MG63 (cell line): ENCODE results near the gene FAM13C. TPM values are rescaled to one million over a fixed set of nuclear protein-coding genes. Genes with fewer than 3 reads are reported as not detected.

Experiments used
- DNase-seq: peaks from one replicate; pipeline ENCODE4 v3.0.0-alpha.2; 2020
- H3K27me3 ChIP-seq: fragments of 250-450 bp; sonication (Bioruptor Pico); 2 replicates; pipeline ENCODE4 v1.5.1; 2020; ENCODE audit warnings: mild to moderate bottlenecking, moderate library complexity
- H3K36me3 ChIP-seq: fragments of 250-450 bp; sonication (Bioruptor Pico); 2 replicates; pipeline ENCODE4 v1.5.1; 2020; ENCODE audit warnings: mild to moderate bottlenecking, moderate library complexity
- H3K4me3 ChIP-seq: fragments of 250-450 bp; sonication (Bioruptor Pico); 2 replicates; pipeline ENCODE4 v1.5.1; 2020; ENCODE audit warnings: mild to moderate bottlenecking, moderate library complexity
- H3K9me3 ChIP-seq: fragments of 250-450 bp; sonication (Bioruptor Pico); 2 replicates; pipeline ENCODE4 v1.5.1; 2020; ENCODE audit warnings: mild to moderate bottlenecking, moderate library complexity
- total RNA-seq: library from RNA; depleted of rRNA; stranded (reverse); fragments of >200 nt; shearing (Covaris generic); gene quantifications from 2 replicates; pipeline ENCODE4 v1.2.3, GENCODE V29; 2014; ENCODE audit warnings: low replicate concordance

FAM13C gene
- total RNA-seq, 1 experiment from 2014 or later: 0.16 TPM

DNA sequence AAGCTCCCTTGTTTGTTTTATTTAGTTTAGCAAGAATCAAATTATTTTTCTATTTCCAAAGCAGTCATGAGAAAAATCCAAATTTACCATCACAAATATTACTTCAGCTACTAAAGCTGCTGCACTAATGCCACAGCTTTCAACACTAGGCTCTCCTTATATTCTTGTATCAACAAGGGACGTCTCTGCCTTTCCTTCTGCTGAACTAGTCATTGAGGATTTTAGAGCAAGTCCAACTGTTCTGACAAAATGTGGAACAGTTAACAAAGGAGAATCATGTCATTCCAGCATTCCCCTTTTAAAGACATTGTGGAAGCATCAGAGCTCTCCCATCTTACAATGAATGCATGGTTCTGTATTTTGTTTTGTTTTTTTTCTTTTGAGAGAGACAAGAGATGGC lies 28.6 kb downstream of the FAM13C start:
- Histone ChIP-seq H3K27me3 (no peaks in the 10 kb centered on the region), H3K4me3 (no peak overlapping the region), H3K9me3 (no peaks in the 10 kb centered on the region), H3K36me3 (no peaks in the 10 kb centered on the region)
- no peak for DNase-seq

DNA sequence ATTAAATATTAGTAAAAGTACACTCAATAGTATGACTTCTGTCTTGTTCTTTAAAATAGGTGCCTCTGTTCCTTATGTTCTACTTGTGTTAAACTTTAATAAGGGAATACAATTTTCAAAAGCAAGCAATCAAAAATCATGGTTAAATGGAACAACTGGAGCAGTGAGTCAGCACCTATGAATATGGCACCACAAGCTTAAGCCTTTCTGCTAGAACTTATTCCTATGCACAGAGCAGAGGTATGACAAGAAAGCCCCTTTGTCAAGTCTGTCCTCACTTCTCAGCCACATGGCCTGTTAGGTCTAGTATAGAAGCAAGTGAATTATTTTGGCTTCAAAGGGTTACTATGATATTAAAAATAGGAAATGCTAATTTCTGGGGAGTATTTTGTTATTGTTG lies 29.8 kb downstream of the FAM13C start:
- Histone ChIP-seq H3K4me3 (no peak overlapping the region), H3K36me3 (no peaks in the 10 kb centered on the region), H3K9me3 (no peaks in the 10 kb centered on the region), H3K27me3 (no peaks in the 10 kb centered on the region)
- no peak for DNase-seq

DNA sequence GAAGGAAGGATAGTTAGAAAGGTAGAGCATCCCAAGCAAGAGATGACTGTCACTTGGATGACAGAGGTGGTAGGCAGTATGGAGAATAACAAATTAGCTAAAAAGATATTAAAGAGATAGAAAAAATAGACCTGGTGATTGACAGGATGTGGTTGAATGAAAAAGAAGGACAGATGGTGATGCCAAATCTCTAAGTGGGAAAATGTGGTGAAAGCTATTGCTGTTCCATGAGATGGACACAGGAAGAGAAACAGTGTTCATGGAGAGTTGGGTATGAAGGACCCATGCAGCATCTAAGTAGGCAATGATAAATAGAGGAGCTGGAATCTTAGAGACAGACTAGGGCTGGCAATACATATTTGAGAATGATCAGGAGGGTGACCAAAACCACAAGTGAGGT lies 30.7 kb downstream of the FAM13C start:
- no peaks in the 10 kb centered on the region for H3K36me3 ChIP-seq
- no peaks in the 10 kb centered on the region for H3K27me3 ChIP-seq
- H3K4me3 ChIP-seq: no peak overlapping the region
- DNase-seq: no peak
- H3K9me3 ChIP-seq: no peaks in the 10 kb centered on the region

DNA sequence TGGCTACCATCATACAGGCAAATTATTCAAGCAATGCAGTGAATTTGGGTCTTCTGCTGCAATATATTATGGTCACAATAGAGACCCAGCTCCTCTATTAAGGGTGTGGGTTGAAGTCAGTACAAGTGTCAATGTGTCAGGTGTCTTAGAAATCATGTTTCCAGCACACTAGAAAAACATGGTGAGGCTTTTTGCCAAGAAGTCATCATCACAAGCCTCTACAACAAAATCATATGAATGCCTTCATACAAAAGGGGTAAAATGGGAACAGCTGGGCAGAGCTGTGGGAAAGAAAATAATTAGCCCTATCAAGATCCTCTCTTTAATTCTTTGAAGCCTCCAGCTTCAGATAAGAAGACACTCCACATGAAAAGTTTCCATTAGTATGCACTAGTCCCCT lies 37.2 kb downstream of the FAM13C start:
- Histone ChIP-seq H3K36me3 (no peaks in the 10 kb centered on the region), H3K9me3 (no peaks in the 10 kb centered on the region), H3K4me3 (no peak overlapping the region), H3K27me3 (no peaks in the 10 kb centered on the region)
- no peak for DNase-seq

DNA sequence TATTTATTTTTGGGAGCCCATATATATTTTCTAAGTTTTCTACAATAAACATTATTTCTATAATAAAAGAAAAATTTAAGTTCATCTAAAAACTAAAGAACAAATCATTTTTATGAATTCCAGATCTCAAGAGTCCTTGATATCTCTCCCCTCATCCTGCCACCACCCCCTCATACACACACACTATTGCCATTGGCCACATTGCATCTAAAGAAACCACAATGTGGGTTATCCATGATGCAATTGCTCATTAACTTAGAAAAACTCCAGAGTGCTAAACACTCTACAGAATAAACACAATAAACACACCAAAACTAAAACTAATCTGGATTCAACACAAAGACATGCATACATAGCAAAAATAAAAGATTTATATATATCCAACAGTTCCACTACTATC lies 37.8 kb downstream of the FAM13C start:
- no peak overlapping the region for H3K4me3 ChIP-seq
- DNase-seq: no peak
- no peaks in the 10 kb centered on the region for H3K9me3 ChIP-seq
- H3K36me3 ChIP-seq: no peaks in the 10 kb centered on the region
- H3K27me3 ChIP-seq: no peaks in the 10 kb centered on the region

DNA sequence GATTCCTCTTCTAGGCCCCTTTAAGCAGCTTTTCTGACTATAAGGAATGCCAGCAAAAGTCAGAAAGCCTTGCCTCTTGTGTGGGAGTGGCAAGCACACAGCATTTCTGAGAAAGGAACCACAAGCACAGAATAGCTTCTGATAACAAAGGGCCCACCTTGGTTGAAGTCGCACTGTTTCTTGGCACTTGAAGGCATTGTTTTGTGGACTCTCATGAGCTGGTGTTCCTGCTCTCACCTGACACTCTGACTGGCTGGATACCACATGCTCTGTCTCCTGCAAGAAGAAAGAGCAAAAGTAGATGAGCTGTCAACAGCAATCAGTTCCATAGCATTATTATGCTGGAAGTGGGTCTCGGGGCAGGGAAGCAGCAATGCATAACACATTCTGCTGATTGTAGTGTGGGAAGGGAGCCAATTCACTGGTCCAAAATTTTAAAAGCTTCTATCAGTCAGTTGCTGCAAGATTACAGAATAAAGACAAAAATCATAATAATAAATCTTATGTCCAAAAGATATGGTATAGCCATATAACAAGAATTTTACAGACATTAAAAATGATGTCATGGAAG lies 38.4 kb downstream of the FAM13C start:
- H3K4me3 ChIP-seq: no peak overlapping the region
- H3K36me3 ChIP-seq: no peaks in the 10 kb centered on the region
- no peaks in the 10 kb centered on the region for H3K9me3 ChIP-seq
- no peak for DNase-seq
- H3K27me3 ChIP-seq: no peaks in the 10 kb centered on the region

DNA sequence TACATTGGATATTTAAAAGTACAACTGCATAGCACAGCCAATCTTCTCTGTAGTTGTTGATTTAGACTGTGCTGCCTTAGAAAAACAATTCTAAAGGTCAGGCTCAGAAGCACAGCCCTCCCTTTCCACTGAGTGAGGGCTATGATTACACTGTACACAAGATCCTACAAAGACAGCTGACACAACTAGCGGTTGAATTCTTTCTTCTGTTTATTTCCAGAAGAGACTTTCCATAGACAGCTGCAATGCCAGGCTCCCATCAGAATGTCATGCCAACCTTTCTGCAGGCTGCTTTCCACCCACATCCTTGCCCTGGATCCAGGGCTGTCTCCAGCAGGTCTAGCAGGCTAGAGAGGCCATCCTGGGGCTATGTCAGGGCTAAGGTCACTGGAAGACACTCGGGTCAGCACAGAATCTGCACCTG lies 39.3 kb downstream of the FAM13C start:
- no peaks in the 10 kb centered on the region for H3K9me3 ChIP-seq
- no peak for DNase-seq
- no peak overlapping the region for H3K4me3 ChIP-seq
- no peaks in the 10 kb centered on the region for H3K27me3 ChIP-seq
- H3K36me3 ChIP-seq: no peaks in the 10 kb centered on the region

DNA sequence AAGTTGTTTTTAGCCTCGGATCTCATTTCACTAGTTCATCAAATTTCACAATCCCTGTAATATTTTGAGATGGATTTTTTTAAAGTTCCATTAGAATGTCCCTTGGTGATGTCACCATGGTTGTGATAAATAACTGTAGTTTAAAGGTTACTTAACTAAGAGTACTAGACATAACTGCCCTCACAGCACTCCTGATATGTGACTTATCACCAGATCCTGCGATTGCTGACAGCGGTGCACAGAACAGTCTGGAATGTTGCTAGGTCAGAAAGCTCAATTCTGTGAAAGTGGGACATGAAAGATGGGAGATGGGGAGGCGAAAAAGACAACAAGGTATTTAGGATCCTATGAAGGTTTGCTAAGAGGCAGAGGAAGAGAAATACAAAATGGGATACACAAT lies 40.2 kb downstream of the FAM13C start:
- H3K36me3 ChIP-seq: no peaks in the 10 kb centered on the region
- H3K4me3 ChIP-seq: no peak overlapping the region
- no peak for DNase-seq
- no peaks in the 10 kb centered on the region for H3K9me3 ChIP-seq
- H3K27me3 ChIP-seq: no peaks in the 10 kb centered on the region

DNA sequence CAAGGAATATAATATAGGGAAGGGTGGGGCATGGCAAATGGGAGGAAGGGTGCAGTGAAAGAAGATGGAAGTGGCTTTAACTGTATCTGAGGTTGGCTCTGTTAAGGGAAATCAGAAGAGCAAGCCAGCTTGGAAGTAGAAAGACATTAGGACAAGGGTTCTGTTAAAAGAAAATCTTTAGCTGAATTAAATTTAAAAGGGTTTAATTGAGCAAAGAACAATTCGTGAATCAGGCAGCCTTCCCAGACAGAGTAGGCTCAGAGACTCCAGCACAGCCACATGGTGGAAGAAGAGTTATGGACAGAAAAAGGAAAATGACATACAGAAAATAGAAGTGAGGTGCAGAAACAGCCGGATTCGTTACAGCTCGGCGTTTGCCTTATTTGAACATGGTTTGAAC lies 42.0 kb downstream of the FAM13C start:
- no peak for DNase-seq
- no peaks in the 10 kb centered on the region for H3K36me3 ChIP-seq
- no peak overlapping the region for H3K4me3 ChIP-seq

DNA sequence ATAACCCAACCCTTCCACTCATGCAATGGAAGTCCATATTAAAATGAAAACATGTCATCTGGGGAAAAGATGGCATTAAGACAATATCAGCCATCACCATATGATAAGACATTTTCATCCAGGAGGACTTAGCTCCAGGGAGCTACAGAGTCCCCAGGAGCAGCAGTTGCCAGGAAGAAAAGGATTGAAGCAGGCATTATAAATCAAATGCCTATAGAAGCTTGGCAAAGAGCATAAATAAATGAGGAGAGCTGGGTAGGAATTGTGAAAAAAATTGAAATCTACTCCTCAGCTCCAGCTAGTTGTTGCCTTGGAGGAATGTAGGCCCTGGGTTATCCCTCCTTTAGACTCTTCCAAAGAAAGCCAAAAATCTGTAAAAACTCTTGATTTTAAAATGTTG lies 42.5 kb downstream of the FAM13C start:
- H3K27me3 ChIP-seq: no peaks in the 10 kb centered on the region
- no peak overlapping the region for H3K4me3 ChIP-seq
- no peaks in the 10 kb centered on the region for H3K9me3 ChIP-seq
- no peaks in the 10 kb centered on the region for H3K36me3 ChIP-seq
- no peak for DNase-seq

More for the DNA sequence above, 42.0 kb downstream of the FAM13C start:
- no peaks in the 10 kb centered on the region for H3K9me3 ChIP-seq
- no peaks in the 10 kb centered on the region for H3K27me3 ChIP-seq

DNA sequence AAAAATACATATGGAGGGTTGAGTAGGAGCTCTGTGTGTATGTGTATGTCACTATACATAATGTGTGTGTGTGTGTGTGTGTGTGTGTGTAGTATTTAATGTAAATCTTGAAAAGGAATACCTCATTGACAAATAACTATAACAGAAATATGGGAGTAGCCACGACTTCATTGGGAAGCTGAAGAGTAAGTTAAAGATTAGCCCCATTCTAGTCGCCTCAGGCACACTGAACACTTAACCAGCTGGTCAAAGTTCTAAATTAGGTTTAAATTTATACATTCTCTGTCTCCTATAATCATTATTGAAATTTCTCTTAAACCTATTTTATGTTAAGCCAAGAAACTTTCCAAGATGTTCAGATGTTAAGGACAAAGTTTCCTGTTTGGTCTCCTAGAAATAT lies 45.3 kb downstream of the FAM13C start:
- Histone ChIP-seq H3K36me3 (no peaks in the 10 kb centered on the region), H3K27me3 (no peaks in the 10 kb centered on the region), H3K9me3 (no peaks in the 10 kb centered on the region), H3K4me3 (no peak overlapping the region)
- DNase-seq: no peak

DNA sequence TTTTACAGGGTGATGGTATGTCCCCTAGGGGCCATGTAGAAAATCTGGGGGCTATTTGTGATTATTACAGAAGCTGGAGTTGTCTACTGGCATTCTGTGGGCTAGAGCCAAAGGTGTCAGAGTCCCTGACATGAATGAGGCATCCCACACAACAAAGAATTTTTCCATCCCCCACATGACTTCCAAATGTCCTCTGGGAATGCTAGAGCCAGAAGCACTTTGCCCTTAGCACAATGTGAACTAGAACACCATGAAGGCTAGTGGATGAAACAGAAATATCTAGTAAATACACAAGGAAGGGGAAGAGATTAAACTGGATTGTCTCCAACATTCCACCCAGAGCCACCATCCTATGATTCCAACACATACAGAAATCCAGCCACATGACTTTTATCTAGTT lies 46.9 kb downstream of the FAM13C start:
- Histone ChIP-seq H3K4me3 (no peak overlapping the region), H3K36me3 (no peaks in the 10 kb centered on the region), H3K27me3 (no peaks in the 10 kb centered on the region), H3K9me3 (no peaks in the 10 kb centered on the region)
- no peak for DNase-seq

DNA sequence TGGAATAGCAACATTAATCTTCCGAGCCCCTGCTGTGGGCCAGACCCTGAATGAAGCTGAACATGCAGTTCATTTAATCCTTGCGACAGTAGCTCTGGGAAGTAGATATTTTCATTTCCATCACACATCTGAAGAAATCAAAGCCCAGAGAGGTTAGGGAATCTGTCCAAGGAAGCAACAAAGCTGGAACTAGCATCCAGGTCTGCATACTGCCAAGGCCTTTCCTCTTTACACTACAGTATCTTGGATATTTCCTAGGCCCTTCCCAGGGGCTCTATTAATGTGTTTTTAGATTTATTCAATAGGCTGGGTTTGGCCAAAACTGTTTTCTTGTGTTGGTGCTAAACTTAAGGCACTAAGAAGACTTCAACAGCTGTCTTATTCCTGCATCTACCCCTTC lies 48.1 kb downstream of the FAM13C start:
- Histone ChIP-seq H3K9me3 (no peaks in the 10 kb centered on the region), H3K4me3 (no peak overlapping the region), H3K27me3 (no peaks in the 10 kb centered on the region), H3K36me3 (no peaks in the 10 kb centered on the region)
- no peak for DNase-seq

DNA sequence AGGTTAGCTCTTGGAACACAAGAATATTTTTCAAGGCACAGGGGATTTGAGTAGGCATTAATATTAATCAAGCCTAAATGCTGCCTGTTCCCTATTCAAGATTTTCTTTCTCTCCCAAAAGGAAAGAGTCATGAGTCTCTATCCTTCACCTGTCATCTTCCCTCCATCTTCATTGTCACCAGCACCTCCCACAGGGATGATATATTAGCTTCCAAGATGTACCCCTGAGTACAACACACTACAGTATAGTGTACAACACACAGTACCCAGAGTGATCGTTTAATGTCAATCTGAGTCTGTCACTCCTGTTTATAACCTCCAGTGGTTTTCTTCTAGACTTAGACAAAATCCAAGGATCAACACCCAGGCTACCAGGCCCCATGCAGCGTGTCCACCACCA lies 50.1 kb downstream of the FAM13C start:
- Histone ChIP-seq H3K27me3 (no peaks in the 10 kb centered on the region), H3K36me3 (no peaks in the 10 kb centered on the region), H3K9me3 (no peaks in the 10 kb centered on the region), H3K4me3 (no peak overlapping the region)
- DNase-seq: no peak

DNA sequence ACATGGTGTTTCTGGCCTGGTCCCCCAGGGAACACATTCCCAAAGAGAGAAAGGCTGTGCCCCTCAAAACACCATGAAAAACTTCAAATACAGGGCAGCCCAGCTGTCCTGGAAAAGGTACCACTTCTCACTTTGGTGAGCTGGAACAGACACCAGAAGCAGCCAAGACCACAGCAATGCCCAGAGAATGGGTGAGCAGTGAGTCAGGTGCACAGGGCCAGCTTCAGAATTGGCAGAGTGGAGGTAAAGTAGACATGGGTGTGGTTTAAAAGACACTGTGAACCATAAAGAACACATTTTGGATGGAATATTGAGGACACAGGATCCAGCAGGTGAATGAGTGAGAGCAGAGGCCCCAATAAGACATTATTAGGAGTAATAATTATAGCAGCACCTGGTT lies 51.3 kb downstream of the FAM13C start:
- H3K27me3 ChIP-seq: no peaks in the 10 kb centered on the region
- no peaks in the 10 kb centered on the region for H3K9me3 ChIP-seq
- no peaks in the 10 kb centered on the region for H3K36me3 ChIP-seq
- no peak overlapping the region for H3K4me3 ChIP-seq
- DNase-seq: no peak

DNA sequence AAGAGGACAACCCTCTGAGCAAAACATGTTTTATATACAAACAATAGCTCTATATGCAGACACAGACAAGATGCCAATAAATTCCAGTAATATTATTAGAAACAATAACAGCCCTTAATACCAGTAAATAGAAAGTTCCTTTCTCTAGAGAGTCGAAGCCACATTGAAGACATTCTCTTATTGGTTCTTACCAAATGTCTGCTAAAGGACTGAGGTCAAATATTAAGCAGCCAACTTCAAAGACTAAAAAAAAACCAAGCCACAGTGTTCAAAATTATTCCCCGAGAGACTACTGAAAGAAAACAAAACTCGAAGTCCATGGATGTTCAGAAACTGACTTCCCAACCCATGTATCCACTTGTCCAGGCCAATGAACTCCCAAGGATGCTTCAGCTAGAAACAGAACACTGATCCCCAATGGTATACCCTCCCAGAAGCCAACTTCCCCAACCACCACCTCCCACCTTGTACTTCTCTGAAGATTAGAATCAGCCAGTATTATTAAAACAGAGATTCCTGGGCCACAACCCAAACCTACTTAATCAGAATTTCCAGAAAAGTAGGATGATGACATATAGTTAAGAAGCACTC lies 51.9 kb downstream of the FAM13C start:
- H3K36me3 ChIP-seq: no peaks in the 10 kb centered on the region
- no peaks in the 10 kb centered on the region for H3K9me3 ChIP-seq
- H3K27me3 ChIP-seq: no peaks in the 10 kb centered on the region

DNA sequence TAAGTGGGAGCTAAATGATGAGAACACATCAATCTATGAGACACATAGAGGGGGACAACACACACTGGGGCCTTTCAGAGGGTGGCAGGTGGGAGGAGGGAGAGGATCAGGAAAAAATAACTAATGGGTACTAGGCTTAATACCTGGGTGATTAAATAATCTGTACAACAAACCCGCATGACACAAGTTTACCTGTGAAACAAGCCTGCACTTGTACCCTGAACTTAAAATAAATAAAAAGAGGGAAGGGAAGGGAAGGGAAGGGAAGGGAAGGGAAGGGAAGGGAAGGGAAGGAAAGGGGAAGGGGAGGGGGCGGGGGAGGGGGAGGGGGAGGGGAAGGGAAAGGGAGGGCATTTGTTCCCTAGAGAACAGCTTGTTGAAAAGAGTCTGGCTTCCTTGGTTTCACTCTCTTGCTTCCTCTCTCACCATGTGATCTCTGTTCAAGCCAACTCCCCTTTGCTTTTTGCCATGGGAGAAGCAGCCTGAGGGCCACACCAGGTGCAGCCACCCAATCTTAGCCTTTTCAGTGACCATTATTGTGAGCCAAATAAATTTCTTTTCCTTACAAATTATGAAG lies 57.7 kb downstream of the FAM13C start:
- no peak for DNase-seq
- Histone ChIP-seq H3K27me3 (no peaks in the 10 kb centered on the region), H3K9me3 (no peaks in the 10 kb centered on the region), H3K36me3 (no peaks in the 10 kb centered on the region), H3K4me3 (no peak overlapping the region)

More for the DNA sequence above, 51.9 kb downstream of the FAM13C start:
- no peak for DNase-seq
- no peak overlapping the region for H3K4me3 ChIP-seq

DNA sequence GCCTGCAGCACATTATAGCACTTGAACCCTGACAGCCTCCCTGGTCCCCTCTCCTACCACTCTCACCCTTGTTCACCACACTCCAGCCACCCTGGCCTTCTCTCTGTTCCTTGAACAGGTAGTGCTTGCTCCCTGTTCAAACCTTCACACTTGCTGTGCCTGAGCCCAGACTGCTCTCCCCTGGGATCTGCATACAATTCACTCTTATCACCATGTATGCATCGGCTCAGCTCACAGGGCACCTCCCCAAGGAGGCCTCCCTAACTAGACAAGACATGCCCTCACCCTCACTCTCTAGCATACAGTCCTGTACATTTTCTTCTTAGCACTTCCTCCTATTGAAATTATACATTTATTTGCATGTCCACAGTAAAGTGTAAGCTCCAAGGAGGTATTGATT lies 59.3 kb downstream of the FAM13C start:
- Histone ChIP-seq H3K27me3 (no peaks in the 10 kb centered on the region), H3K9me3 (no peaks in the 10 kb centered on the region), H3K4me3 (no peak overlapping the region), H3K36me3 (no peaks in the 10 kb centered on the region)
- no peak for DNase-seq
